Fibroblast of the conjunctiva (primary cell): ENCODE data around the gene CTNNA3.

Source experiments
- DNase-seq: peaks from one replicate; pipeline ENCODE4 v3.0.0-alpha.2; 2010; ENCODE audit warnings: low read depth

CTNNA3 gene

GRCh38 chr10:67665491-67665890 is 30.5 kb downstream of the CTNNA3 start:
- peak; percentile 9 for DNase-seq

GRCh38 chr10:67664942-67665341 is 31.1 kb downstream of the CTNNA3 start:
- DNase-seq, result peak; percentile 41

- no peak for DNase-seq
Observed at GRCh38 chr10:67663449-67664087, 32.4 kb downstream of the CTNNA3 start.

- no peak for DNase-seq
Observed at GRCh38 chr10:67662415-67662814, 33.6 kb downstream of the CTNNA3 start.

GRCh38 chr10:67659497-67659896 is 36.5 kb downstream of the CTNNA3 start:
- DNase-seq, result no peak

GRCh38 chr10:67657775-67658174 is 38.2 kb downstream of the CTNNA3 start:
- DNase-seq, result no peak

- no peak for DNase-seq
Observed at GRCh38 chr10:67650558-67650957, 45.4 kb downstream of the CTNNA3 start.

GRCh38 chr10:67648613-67649229 is 47.3 kb downstream of the CTNNA3 start:
- no peak for DNase-seq

GRCh38 chr10:67630904-67631303 is 65.1 kb downstream of the CTNNA3 start:
- DNase-seq, result no peak

- DNase-seq, result no peak
Observed at GRCh38 chr10:67629461-67629971, 66.5 kb downstream of the CTNNA3 start.

GRCh38 chr10:67622984-67623383 is 73.0 kb downstream of the CTNNA3 start:
- DNase-seq, result no peak

- DNase-seq, result no peak
Observed at GRCh38 chr10:67622511-67622910, 73.5 kb downstream of the CTNNA3 start.

GRCh38 chr10:67621834-67622233 is 74.2 kb downstream of the CTNNA3 start:
- DNase-seq, result no peak

GRCh38 chr10:67618116-67618515 is 77.9 kb downstream of the CTNNA3 start:
- no peak for DNase-seq

- DNase-seq, result no peak
Observed at GRCh38 chr10:67612577-67613537, 83.1 kb downstream of the CTNNA3 start.

- no peak for DNase-seq
Observed at GRCh38 chr10:67612176-67612575, 83.8 kb downstream of the CTNNA3 start.

GRCh38 chr10:67609996-67610793 is 85.8 kb downstream of the CTNNA3 start:
- no peak for DNase-seq

GRCh38 chr10:67608001-67608400 is 88.0 kb downstream of the CTNNA3 start:
- no peak for DNase-seq

- DNase-seq, result no peak
Observed at GRCh38 chr10:67607472-67607871, 88.5 kb downstream of the CTNNA3 start.

GRCh38 chr10:67606572-67606971 is 89.4 kb downstream of the CTNNA3 start:
- peak; percentile 67 for DNase-seq

- no peak for DNase-seq
Observed at GRCh38 chr10:67603701-67604100, 92.3 kb downstream of the CTNNA3 start.

- DNase-seq, result no peak
Observed at GRCh38 chr10:67603086-67603485, 92.9 kb downstream of the CTNNA3 start.
